H1 (cell line): ENCODE results near the gene INF2. TPM values are rescaled to one million over a fixed set of nuclear protein-coding genes. Genes with fewer than 3 reads are reported as not detected.
A peak's percentile ranks its signal among the peaks of the same experiment; 100 is the strongest.

Experiments used
- ASH2L ChIP-seq: fragments of 200-600, 300-600 bp; sonication (generic); IDR thresholded peaks from one replicate; pipeline ENCODE4 v1.7.1; 2017; ENCODE audit warnings: low read length
- BACH1 ChIP-seq: IDR thresholded peaks from 2 replicates; pipeline ENCODE4 v1.6.1; 2012; ENCODE audit warnings: low read length, improper control_type of control experiment
- CBX8 ChIP-seq: fragments of 300-800, 300-1000 bp; sonication (generic); IDR thresholded peaks from 2 replicates; pipeline ENCODE4 v1.7.1; 2016; ENCODE audit warnings: low read depth, low read length, borderline replicate concordance
- CHD2 ChIP-seq: IDR thresholded peaks from 2 replicates; pipeline ENCODE4 v1.6.1; 2012; ENCODE audit warnings: low read length, improper control_type of control experiment
- EGR1 ChIP-seq: IDR thresholded peaks from 2 replicates; pipeline ENCODE4 v1.6.1; 2011; ENCODE audit warnings: low read depth, low read length, borderline replicate concordance
- EZH2 ChIP-seq: fragments of 200-600 bp; sonication (generic); IDR thresholded peaks from 2 replicates; pipeline ENCODE4 v1.7.1; 2012; ENCODE audit warnings: low read depth, mild to moderate bottlenecking, moderate library complexity, low read length, inconsistent platforms; ENCODE audit not compliant: severe bottlenecking
- FOSL1 ChIP-seq: IDR thresholded peaks from 2 replicates; pipeline ENCODE4 v1.6.1; 2011; ENCODE audit warnings: mild to moderate bottlenecking, low read depth, low read length, moderate library complexity; ENCODE audit not compliant: insufficient read depth
- GTF2F1 ChIP-seq: IDR thresholded peaks from 2 replicates; pipeline ENCODE4 v1.6.1; 2012; ENCODE audit warnings: low read depth, low read length, improper control_type of control experiment, borderline replicate concordance
- JUN ChIP-seq: IDR thresholded peaks from 2 replicates; pipeline ENCODE4 v1.6.1; 2011; ENCODE audit warnings: low read depth, mild to moderate bottlenecking, improper control_type of control experiment, low read length
- MAFK ChIP-seq: IDR thresholded peaks from 2 replicates; pipeline ENCODE4 v1.6.1; 2012; ENCODE audit warnings: low read depth, mild to moderate bottlenecking, improper control_type of control experiment, low read length
- NRF1 ChIP-seq: IDR thresholded peaks from 2 replicates; pipeline ENCODE4 v1.6.1; 2011; ENCODE audit warnings: mild to moderate bottlenecking, low read depth, low read length, improper control_type of control experiment
- PHF8 ChIP-seq: fragments of 200-600 bp; sonication (generic); conservative IDR thresholded peaks from 2 replicates; pipeline ENCODE4 v1.7.1; 2012; ENCODE audit warnings: low read depth, mild to moderate bottlenecking, inconsistent platforms, low read length, moderate library complexity
- POLR2AphosphoS5 ChIP-seq: IDR thresholded peaks from 2 replicates; pipeline ENCODE4 v1.6.1; 2011; ENCODE audit warnings: low read depth, low read length
- RBBP5 ChIP-seq: IDR thresholded peaks from 2 replicates; pipeline ENCODE4 v1.7.1; 2012; ENCODE audit warnings: low read depth, mild to moderate bottlenecking, inconsistent platforms, low read length, moderate library complexity, borderline replicate concordance
- RNF2 ChIP-seq: fragments of 200-900, 300-1000 bp; sonication (generic); IDR thresholded peaks from 2 replicates; pipeline ENCODE4 v1.7.1; 2016; ENCODE audit warnings: borderline replicate concordance, low read depth, mild to moderate bottlenecking, antibody characterized with exemption, low read length; ENCODE audit not compliant: poor library complexity, severe bottlenecking; ENCODE audit errors: missing control alignments
- SAP30 ChIP-seq: fragments of 300-600 bp; sonication (generic); IDR thresholded peaks from 2 replicates; pipeline ENCODE4 v1.7.1; 2012; ENCODE audit warnings: low read length, moderate library complexity, mild to moderate bottlenecking, inconsistent platforms; ENCODE audit not compliant: insufficient read depth, insufficient replicate concordance
- SIX5 ChIP-seq: IDR thresholded peaks from 2 replicates; pipeline ENCODE4 v1.6.1; 2011; ENCODE audit warnings: mild to moderate bottlenecking, low read depth, low read length
- TBP ChIP-seq: IDR thresholded peaks from 2 replicates; pipeline ENCODE4 v1.6.1; 2011; ENCODE audit warnings: low read depth, low read length, improper control_type of control experiment
- YY1 ChIP-seq: IDR thresholded peaks from 2 replicates; pipeline ENCODE4 v1.6.1; 2011; ENCODE audit warnings: low read depth, mild to moderate bottlenecking, low read length
- ZNF274 ChIP-seq: IDR thresholded peaks from 2 replicates; pipeline ENCODE4 v1.7.0; 2012; ENCODE audit warnings: low read length, borderline replicate concordance; ENCODE audit errors: extremely low read depth
- polyA plus RNA-seq, 7 experiments: library from polyadenylated mRNA; depleted of rRNA in 3 of 7; stranded (reverse) in 5 of 7; unstranded in 2 of 7; fragments of >200 nt in 5 of 7; fragments of 200-250 nt in 2 of 7; gene quantifications; 1 replicate in 5 of 7; 2 replicates in 1 of 7; 4 replicates in 1 of 7; pipeline versions ENCODE4 v1.2.1 to v1.2.3, GENCODE V29; 2011 to 2013; ENCODE audit warnings: missing spikeins in 2 of 7, mixed read lengths in 2 of 7
- total RNA-seq: library from RNA; stranded (reverse); fragmentation: NEBNext Ultra II Directional; extraction: Animal tissue kit (Norgen Biotek cat#: 25700); gene quantifications from 2 replicates; pipeline ENCODE4 v1.2.1, GENCODE V29; 2021
- TF ChIP-seq, protein P1 (sequence below): IDR thresholded peaks from 2 replicates; pipeline ENCODE4 v1.6.1; 2011; ENCODE audit warnings: low read length, improper control_type of control experiment
- TF ChIP-seq, protein P2 (sequence below): IDR thresholded peaks from 2 replicates; pipeline ENCODE4 v1.6.1; 2012; ENCODE audit warnings: inconsistent platforms

Gene INF2
- total and polyA plus RNA-seq, 2 of the 8 experiments (the other 6 are each of a cell fraction or from before 2014, with no cell fraction given) = 29.1 to 59.5 TPM

- TF ChIP-seq ZNF274 (no peak), YY1 (peak; percentile 81; the same call in 1 of the 2 replicates), TBP (no peak; the same call in 1 of the 2 replicates), SIX5 (no peak), RNF2 (no peak), ASH2L (no peak), NRF1 (no peak), CHD2 (no peak), POLR2AphosphoS5 (peak; percentile 57; the same call in 1 of the 2 replicates), CBX8 (no peak), PHF8 (peak; percentile 80), EGR1 (0 out of 2 replicates have a peak, but pooled peaks have one; percentile 19), SAP30 (no peak), BACH1 (peak; percentile 93), RBBP5 (no peak; the same call in 1 of the 2 replicates), MAFK (peak; percentile 84; the same call in 1 of the 2 replicates), FOSL1 (no peak), GTF2F1 (no peak), EZH2 (peak; percentile 17), JUN (no peak)
- TF ChIP-seq, protein P1, sequence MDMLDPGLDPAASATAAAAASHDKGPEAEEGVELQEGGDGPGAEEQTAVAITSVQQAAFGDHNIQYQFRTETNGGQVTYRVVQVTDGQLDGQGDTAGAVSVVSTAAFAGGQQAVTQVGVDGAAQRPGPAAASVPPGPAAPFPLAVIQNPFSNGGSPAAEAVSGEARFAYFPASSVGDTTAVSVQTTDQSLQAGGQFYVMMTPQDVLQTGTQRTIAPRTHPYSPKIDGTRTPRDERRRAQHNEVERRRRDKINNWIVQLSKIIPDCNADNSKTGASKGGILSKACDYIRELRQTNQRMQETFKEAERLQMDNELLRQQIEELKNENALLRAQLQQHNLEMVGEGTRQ = no peak
- TF ChIP-seq, protein P2, sequence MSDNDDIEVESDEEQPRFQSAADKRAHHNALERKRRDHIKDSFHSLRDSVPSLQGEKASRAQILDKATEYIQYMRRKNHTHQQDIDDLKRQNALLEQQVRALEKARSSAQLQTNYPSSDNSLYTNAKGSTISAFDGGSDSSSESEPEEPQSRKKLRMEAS = peak; percentile 77
Measured at GRCh38 chr14:104677512-104678332, 11.7 kb upstream of the INF2 start (continued).
